Trophoblast cell (in vitro differentiated cells and primary cell): Measurements from ENCODE around the gene LACTBL1.
"Not testable (repeated sequence)": the region's sequence is repeated elsewhere in the genome, so short reads cannot be mapped to it uniquely, and the experiment has no call there.

Experiments used
- DNase-seq, 2 donors: peaks; one replicate each; pipeline ENCODE4 v3.0.0-alpha.2; 2016
- H2AFZ ChIP-seq: 2 replicates; pipeline ENCODE4 v1.6.1; 2013; ENCODE audit warnings: low read length, moderate library complexity, mild to moderate bottlenecking; ENCODE audit not compliant: insufficient read depth, poor library complexity
- H2AK5ac ChIP-seq: 2 replicates; pipeline ENCODE4 v1.6.1; 2013; ENCODE audit warnings: mild to moderate bottlenecking, low read length
- H2BK120ac ChIP-seq: 2 replicates; pipeline ENCODE4 v1.6.1; 2013; ENCODE audit warnings: low read length, mild to moderate bottlenecking, moderate library complexity; ENCODE audit not compliant: insufficient read depth, poor library complexity
- H2BK12ac ChIP-seq: 2 replicates; pipeline ENCODE4 v1.6.1; 2013; ENCODE audit warnings: mild to moderate bottlenecking, low read length, moderate library complexity
- H2BK5ac ChIP-seq: 2 replicates; pipeline ENCODE4 v1.6.1; 2013; ENCODE audit warnings: low read length, low read depth, moderate library complexity, mild to moderate bottlenecking; ENCODE audit not compliant: poor library complexity
- H3K14ac ChIP-seq: 2 replicates; pipeline ENCODE4 v1.6.1; 2013; ENCODE audit warnings: mild to moderate bottlenecking, low read length
- H3K18ac ChIP-seq: 2 replicates; pipeline ENCODE4 v1.6.1; 2013; ENCODE audit warnings: mild to moderate bottlenecking, low read length
- H3K23ac ChIP-seq: 2 replicates; pipeline ENCODE4 v1.6.1; 2013; ENCODE audit warnings: low read length
- H3K27ac ChIP-seq: 2 replicates; pipeline ENCODE4 v1.5.1; 2013; ENCODE audit warnings: low read depth, mild to moderate bottlenecking, inconsistent platforms, low read length, moderate library complexity
- H3K27me3 ChIP-seq: 2 replicates; pipeline ENCODE4 v1.6.1; 2013; ENCODE audit warnings: inconsistent platforms, mild to moderate bottlenecking, low read length, moderate library complexity; ENCODE audit not compliant: insufficient read depth
- H3K36me3 ChIP-seq, 2 experiments: 1 replicate in 1 of 2; 2 replicates in 1 of 2; pipeline ENCODE4 v1.6.1; 2013; ENCODE audit warnings: low read length in 2 of 2, mild to moderate bottlenecking in 2 of 2, moderate library complexity in 1 of 2; ENCODE audit not compliant: insufficient read depth in 2 of 2, control insufficient read depth in 1 of 2
- H3K4ac ChIP-seq: 2 replicates; pipeline ENCODE4 v1.6.1; 2013; ENCODE audit warnings: low read depth, mild to moderate bottlenecking, low read length, moderate library complexity
- H3K4me1 ChIP-seq, 2 experiments: 1 replicate in 1 of 2; 2 replicates in 1 of 2; pipeline ENCODE4 v1.6.1; 2013; ENCODE audit warnings: low read length in 2 of 2, mild to moderate bottlenecking in 2 of 2, moderate library complexity in 1 of 2; ENCODE audit not compliant: insufficient read depth in 2 of 2, control insufficient read depth in 1 of 2
- H3K4me2 ChIP-seq: 2 replicates; pipeline ENCODE4 v1.6.1; 2013; ENCODE audit warnings: inconsistent platforms, mild to moderate bottlenecking, low read length, moderate library complexity
- H3K4me3 ChIP-seq: 2 replicates; pipeline ENCODE4 v1.5.1; 2013; ENCODE audit warnings: mild to moderate bottlenecking, low read depth, low read length, inconsistent platforms
- H3K79me1 ChIP-seq: one replicate; pipeline ENCODE4 v1.6.1; 2013; ENCODE audit warnings: low read length
- H3K79me2 ChIP-seq: 2 replicates; pipeline ENCODE4 v1.6.1; 2013; ENCODE audit warnings: low read length, mild to moderate bottlenecking; ENCODE audit not compliant: control insufficient read depth, insufficient read depth, poor library complexity
- H3K9ac ChIP-seq: 2 replicates; pipeline ENCODE4 v1.6.1; 2013; ENCODE audit warnings: mild to moderate bottlenecking, low read length
- H3K9me3 ChIP-seq: 2 replicates; pipeline ENCODE4 v1.6.1; 2013; ENCODE audit warnings: low read depth, mild to moderate bottlenecking, control low read depth, inconsistent platforms, low read length; ENCODE audit not compliant: insufficient read depth
- H4K12ac ChIP-seq: 2 replicates; pipeline ENCODE4 v1.6.1; 2013; ENCODE audit warnings: low read depth, mild to moderate bottlenecking, low read length, moderate library complexity
- H4K8ac ChIP-seq: 2 replicates; pipeline ENCODE4 v1.6.1; 2013; ENCODE audit warnings: low read depth, mild to moderate bottlenecking, low read length, moderate library complexity
- H4K91ac ChIP-seq: one replicate; pipeline ENCODE4 v1.6.1; 2013; ENCODE audit warnings: low read depth, mild to moderate bottlenecking, low read length, moderate library complexity
- WGBS: extraction: QIAGEN DNeasy Blood & Tissue Kit; methylation state at CpG from one replicate; pipeline ENCODE4 v1.1.7; 2013; ENCODE audit warnings: missing lambda C conversion rate; ENCODE audit not compliant: insufficient read length, insufficient coverage; ENCODE audit errors: extremely low coverage; 5-methylcytosine and 5-hydroxymethylcytosine counted together

LACTBL1 gene

DNA sequence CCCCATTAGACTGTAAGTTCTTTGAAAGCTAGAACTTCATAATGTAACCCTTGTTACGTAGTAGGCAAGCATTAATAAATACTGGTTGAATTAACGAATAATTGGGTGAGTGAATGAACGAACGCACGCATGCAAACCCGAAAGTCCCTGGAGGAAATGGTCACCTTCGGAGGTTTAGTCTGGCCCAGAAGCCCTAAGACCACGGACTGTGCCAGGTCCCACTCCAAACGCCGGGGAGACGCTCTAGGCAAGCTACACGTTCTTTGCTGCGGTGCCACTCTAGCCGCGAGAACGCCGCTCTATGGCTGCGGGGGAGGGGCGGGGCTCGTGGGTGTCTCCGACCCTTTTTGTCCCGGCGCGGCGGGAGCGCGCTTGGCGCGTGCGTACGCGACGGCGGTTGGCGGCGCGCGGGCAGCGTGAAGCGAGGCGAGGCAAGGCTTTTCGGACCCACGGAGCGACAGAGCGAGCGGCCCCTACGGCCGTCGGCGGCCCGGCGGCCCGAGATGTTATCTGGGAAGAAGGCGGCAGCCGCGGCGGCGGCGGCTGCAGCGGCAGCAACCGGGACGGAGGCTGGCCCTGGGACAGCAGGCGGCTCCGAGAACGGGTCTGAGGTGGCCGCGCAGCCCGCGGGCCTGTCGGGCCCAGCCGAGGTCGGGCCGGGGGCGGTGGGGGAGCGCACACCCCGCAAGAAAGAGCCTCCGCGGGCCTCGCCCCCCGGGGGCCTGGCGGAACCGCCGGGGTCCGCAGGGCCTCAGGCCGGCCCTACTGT is 46.6 kb upstream of the LACTBL1 start, which contains the start of gene KDM1A:
TSS of gene KDM1A (plus strand) at position 375 of the 769 bp plus-strand sequence. CDS start at position 504, 129 bp downstream.
- no peaks in the 10 kb centered on the region for H3K27me3 ChIP-seq
- no peaks in the 10 kb centered on the region for H3K36me3 ChIP-seq
- H4K12ac ChIP-seq, result peak within 1 kb of the TSS; percentile 94
- H3K27ac ChIP-seq, result peak within 1 kb of the TSS; percentile 92
- WGBS, result no CpG with 5 or more reads among the region's 85 CpGs
- H3K4ac ChIP-seq, result peak within 1 kb of the TSS; percentile 92
- H2AFZ ChIP-seq, result peak within 1 kb of the TSS; percentile 89
- H2BK5ac ChIP-seq, result peak within 1 kb of the TSS; percentile 95
- H3K4me3 ChIP-seq, result peak within 1 kb of the TSS; percentile 96
- H4K91ac ChIP-seq, result peak within 1 kb of the TSS; percentile 94
- H3K9ac ChIP-seq, result peak within 1 kb of the TSS; percentile 99
- H3K4me1 ChIP-seq, result peaks cover 0 to 4% of the 10 kb centered on the region in 2 experiments
- peak within 1 kb of the TSS; percentile 80 for H2AK5ac ChIP-seq
- no peak within 1 kb of the TSS for H3K23ac ChIP-seq
- peak within 1 kb of the TSS; percentile 96 for H4K8ac ChIP-seq
- peaks cover 19% of the 10 kb centered on the region for H3K79me2 ChIP-seq
- no peaks in the 10 kb centered on the region for H3K9me3 ChIP-seq
- DNase-seq, result peak; percentile 97 to 99
- peak within 1 kb of the TSS; percentile 98 for H2BK120ac ChIP-seq
- peak within 1 kb of the TSS; percentile 74 for H2BK12ac ChIP-seq
- H3K18ac ChIP-seq, result peak within 1 kb of the TSS; percentile 97
- peak within 1 kb of the TSS; percentile 74 for H3K4me2 ChIP-seq
- peak within 1 kb of the TSS; percentile 97 for H3K14ac ChIP-seq
- peaks cover 8% of the 10 kb centered on the region for H3K79me1 ChIP-seq

DNA sequence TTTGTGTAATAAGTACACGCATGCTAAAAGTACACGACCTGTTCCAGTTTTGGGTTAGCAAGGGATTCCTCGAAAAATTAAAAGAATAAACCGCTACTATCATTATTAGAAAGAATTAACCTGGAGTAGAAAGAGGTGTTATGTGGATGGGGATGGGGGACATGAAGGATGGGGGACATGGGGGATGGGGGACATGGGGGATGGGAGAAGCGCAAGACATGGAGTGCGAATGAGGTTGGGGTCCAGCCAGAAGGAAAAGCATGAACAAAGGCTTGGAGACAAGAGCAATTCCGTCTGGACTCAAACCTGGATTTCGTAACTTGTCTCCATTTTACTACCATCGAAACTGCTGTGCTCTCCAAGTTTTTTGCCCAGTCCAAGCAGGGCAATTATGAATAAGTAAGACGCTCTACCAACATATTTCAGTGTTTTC is 46.0 kb upstream of the LACTBL1 start:
- H2BK5ac ChIP-seq, result no peak overlapping the region
- H2BK120ac ChIP-seq, result no peak overlapping the region
- H3K27me3 ChIP-seq, result no peaks in the 10 kb centered on the region
- WGBS, result no CpG with 5 or more reads among the region's 10 CpGs
- no peak overlapping the region for H2AK5ac ChIP-seq
- H3K4me3 ChIP-seq, result no peak overlapping the region
- no peak overlapping the region for H2BK12ac ChIP-seq
- peak overlapping the region; percentile 65 for H3K4me2 ChIP-seq
- no peak for DNase-seq
- H3K18ac ChIP-seq, result no peak overlapping the region
- no peaks in the 10 kb centered on the region for H3K36me3 ChIP-seq
- H3K9ac ChIP-seq, result peak overlapping the region; percentile 15
- no peak overlapping the region for H4K91ac ChIP-seq
- peak overlapping the region; percentile 46 for H3K27ac ChIP-seq
- H3K14ac ChIP-seq, result no peak overlapping the region
- H3K79me2 ChIP-seq, result peaks cover 18% of the 10 kb centered on the region
- peak overlapping the region; percentile 88 for H4K8ac ChIP-seq
- peaks cover 0 to 4% of the 10 kb centered on the region in 2 experiments for H3K4me1 ChIP-seq
- no peak overlapping the region for H3K4ac ChIP-seq
- no peak overlapping the region for H3K23ac ChIP-seq
- peaks cover 8% of the 10 kb centered on the region for H3K79me1 ChIP-seq
- H4K12ac ChIP-seq, result peak overlapping the region; percentile 59
- H2AFZ ChIP-seq, result peak overlapping the region; percentile 75
- no peaks in the 10 kb centered on the region for H3K9me3 ChIP-seq

DNA sequence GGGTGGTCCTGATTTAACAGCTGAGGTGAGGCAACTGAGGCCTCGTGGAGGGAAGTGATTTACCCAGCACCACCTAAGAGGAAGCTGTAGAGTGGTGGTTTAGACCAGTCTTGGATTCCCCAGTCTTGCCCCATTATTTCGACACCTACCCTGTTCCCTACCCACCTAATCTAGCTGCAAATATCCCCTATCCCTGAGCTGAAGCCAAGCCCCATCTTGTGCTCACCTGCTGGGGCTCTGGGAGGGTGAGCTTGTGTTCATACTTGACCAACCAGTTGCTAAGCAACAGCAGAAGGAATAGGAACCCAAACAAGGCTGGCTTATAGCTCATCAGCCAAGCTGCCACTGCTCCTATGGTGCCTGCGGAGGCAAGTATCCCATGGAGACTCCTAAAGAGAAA is 41.0 kb upstream of the LACTBL1 start:
- no peaks in the 10 kb centered on the region for H3K79me1 ChIP-seq

DNA sequence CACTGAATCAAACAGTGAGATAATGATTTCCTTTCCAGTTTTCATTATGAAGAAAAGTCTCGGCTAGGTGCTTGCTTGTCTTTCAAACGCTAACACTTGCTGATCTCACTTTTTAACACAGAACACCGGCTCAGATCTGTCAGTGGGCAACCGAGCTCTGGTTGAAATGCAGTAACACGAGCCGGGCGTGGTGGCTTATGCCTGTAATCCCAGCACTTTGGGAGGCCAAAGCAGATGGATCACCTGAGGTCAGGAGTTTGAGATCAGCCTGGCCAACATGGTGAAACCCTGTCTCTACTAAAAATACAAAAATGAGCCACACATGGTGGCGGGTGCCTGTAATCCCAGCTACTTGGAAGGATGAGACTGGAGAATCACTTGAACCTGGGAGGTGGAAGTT is 37.4 kb upstream of the LACTBL1 start:
- H3K36me3 ChIP-seq, H3K18ac ChIP-seq, H2BK5ac ChIP-seq, H2AFZ ChIP-seq, H3K79me1 ChIP-seq, H3K23ac ChIP-seq, H4K91ac ChIP-seq, H4K8ac ChIP-seq, H3K4me3 ChIP-seq, H3K9ac ChIP-seq, H2BK12ac ChIP-seq, H3K4me2 ChIP-seq, H3K79me2 ChIP-seq, H4K12ac ChIP-seq, H3K9me3 ChIP-seq, H3K4ac ChIP-seq, H3K14ac ChIP-seq, H3K27me3 ChIP-seq, DNase-seq, H3K4me1 ChIP-seq, H2AK5ac ChIP-seq, H3K27ac ChIP-seq, H2BK120ac ChIP-seq: not testable (repeated sequence)
- WGBS, result no CpG with 5 or more reads among the region's 8 CpGs

More for the DNA sequence above, 41.0 kb upstream of the LACTBL1 start:
- no peak overlapping the region for H3K23ac ChIP-seq
- H2BK12ac ChIP-seq, result no peak overlapping the region
- no peak overlapping the region for H3K4me2 ChIP-seq
- H3K79me2 ChIP-seq, result no peaks in the 10 kb centered on the region
- H2AK5ac ChIP-seq, result no peak overlapping the region
- no CpG with 5 or more reads among the region's 3 CpGs for WGBS
- H2AFZ ChIP-seq, result no peak overlapping the region
- H3K27me3 ChIP-seq, result no peaks in the 10 kb centered on the region
- no peak overlapping the region for H2BK120ac ChIP-seq
- H3K4me1 ChIP-seq, result peaks cover 0 to 5% of the 10 kb centered on the region in 2 experiments
- H3K36me3 ChIP-seq, result no peaks in the 10 kb centered on the region
- H3K18ac ChIP-seq, result no peak overlapping the region
- no peak overlapping the region for H3K27ac ChIP-seq
- H3K9me3 ChIP-seq, result no peaks in the 10 kb centered on the region
- H3K14ac ChIP-seq, result no peak overlapping the region
- peak; percentile 79 to 80 for DNase-seq
- no peak overlapping the region for H3K4me3 ChIP-seq
- H3K4ac ChIP-seq, result no peak overlapping the region
- no peak overlapping the region for H3K9ac ChIP-seq
- no peak overlapping the region for H4K12ac ChIP-seq
- H4K8ac ChIP-seq, result no peak overlapping the region
- no peak overlapping the region for H2BK5ac ChIP-seq
- no peak overlapping the region for H4K91ac ChIP-seq
